Stimulated activated CD8-positive, alpha-beta memory T cell treated with anti-CD3 and anti-CD28 coated beads, Interleukin-7, amount 100 ng/mL, for 1 hour (primary cell): Measurements from ENCODE around the gene FHAD1.

ENCODE experiments used
- DNase-seq, 2 donors: peaks; one replicate each; pipeline ENCODE4 v3.0.0-alpha.2; 2020; ENCODE audit warnings: low read depth in 2 of 2

The FHAD1 gene

GRCh38 chr1:15326691-15327588 is 79.9 kb downstream of the FHAD1 start:
- DNase-seq, result no peak

DNA sequence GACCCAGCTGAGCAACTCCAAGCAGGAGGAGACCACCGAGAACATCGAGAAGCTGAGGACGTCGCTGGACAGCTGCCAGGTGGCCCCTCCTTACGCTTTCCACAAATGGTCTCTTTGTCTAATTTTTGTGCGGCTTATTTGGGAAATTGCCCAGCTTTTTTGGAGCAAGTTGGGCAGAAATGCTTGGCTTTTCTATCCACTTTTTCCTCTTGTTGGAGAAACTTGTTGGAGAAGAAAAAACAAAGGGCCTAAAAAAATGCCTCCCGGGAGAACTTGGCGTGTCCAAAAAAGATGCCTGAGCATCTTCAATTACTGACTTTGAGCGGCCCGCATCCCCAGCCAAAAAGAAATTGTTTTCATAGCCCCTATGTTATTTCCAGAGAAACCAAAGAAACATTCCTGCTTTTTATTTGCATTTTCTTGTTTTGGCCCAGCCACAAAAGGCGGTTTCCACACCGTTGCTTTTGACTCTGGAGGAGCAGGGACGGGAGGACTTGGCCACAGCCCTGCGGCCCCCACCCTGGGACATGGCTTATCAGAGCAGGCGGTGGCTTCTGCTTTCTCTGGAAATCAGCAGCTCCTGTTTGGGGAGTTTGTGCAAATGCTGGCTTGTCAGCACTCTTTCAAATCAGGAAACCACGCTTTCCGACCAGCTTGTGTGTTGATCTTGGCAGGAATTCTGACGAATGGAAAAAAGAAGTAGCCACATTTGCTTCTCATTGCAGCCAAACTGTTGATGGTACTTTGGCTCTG is 81.5 kb downstream of the FHAD1 start:
- DNase-seq, result no peak

DNA sequence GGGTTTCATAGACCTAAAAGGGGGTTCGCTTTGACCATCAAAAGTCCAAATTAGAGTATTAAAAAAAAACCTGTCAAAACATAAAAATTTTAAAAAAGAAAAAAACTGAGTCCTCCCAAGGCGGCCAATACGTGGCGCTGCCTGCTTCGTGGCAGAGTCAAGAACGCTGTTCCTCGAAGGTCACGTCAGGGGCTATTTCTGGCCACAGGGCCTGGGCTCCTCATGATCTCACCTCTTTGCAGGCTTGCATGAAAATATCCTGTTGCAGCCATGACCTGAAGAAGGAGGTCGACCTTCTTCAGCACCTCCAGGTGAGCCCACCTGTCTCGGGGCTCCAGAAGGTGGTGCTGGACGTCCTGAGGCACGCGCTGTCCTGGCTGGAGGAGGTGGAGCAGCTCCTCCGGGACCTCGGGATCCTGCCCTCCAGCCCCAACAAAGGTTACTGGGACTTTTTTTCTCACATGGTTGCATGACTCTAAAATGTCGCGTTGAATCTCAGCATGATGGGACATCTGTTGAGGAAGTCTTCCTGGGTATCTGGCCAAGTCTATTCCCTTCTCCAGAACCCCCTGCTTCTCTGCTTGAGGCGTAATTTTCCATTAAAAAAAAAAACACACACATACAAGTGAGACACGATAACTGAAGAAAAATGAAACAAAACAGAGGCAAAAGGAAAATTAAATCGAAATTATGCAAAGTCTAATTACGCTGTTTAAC is 82.2 kb downstream of the FHAD1 start:
- no peak for DNase-seq

GRCh38 chr1:15330028-15330427 is 83.0 kb downstream of the FHAD1 start:
- DNase-seq, result no peak

DNA sequence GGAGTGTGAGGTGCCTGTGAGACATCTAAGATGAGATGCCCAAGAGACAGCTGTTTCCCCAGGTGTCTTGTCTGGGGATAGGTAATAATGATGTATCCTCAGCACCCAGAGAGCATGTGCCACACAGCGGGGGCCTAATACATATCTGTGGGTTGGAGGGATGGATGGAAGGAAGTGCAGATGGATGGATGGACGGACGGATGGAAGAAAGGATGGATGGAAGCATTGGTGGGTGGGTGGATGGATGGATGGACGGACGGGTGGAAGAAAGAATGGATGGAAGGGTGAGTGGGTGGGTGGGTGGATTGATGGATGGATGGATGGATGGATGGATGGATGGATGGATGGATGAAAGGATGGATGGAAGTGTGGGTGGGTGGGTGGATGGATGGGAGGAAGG is 84.2 kb downstream of the FHAD1 start:
- DNase-seq, result no peak

GRCh38 chr1:15331734-15332133 is 84.7 kb downstream of the FHAD1 start:
- DNase-seq, result no peak

- DNase-seq, result no peak
These were observed 85.5 kb downstream of the FHAD1 start for GRCh38 chr1:15332525-15332924.

DNA sequence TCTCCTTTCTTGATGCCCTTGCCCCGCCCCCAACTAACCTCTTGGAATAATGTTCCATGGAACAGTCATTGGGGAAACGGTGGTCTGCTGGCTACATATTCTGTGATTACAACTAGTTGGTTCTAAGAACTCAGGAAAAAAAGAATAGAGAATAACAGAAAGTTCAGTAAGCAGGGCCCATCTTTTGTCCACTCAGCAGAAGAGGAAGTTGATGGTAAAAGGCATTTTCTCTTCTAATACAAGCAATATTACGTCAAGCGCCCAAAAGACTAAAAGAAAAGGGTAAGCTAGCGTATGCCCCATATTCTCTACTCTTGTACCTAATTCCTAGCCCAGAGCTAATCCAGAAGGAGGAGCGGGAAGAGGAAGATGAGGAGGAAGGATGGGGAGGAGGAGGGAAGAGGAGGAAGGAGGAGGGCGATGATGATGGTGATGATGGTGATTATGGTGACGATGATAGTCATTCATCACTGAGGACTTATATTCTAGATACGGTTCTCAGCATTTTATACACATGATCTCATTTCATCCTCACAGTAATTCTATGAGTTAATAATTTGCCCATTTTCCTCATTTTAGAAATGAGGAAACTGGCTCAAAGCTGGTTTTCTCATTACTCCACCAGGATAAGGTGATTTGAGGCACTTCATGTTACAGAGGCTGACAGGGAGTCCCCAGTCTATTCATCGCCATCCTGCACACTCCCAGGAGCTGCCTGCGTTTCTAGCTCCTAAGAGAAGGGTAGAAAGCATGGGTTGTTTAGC is 86.1 kb downstream of the FHAD1 start:
- DNase-seq, result no peak

GRCh38 chr1:15334995-15335394 is 88.0 kb downstream of the FHAD1 start:
- DNase-seq, result no peak

DNA sequence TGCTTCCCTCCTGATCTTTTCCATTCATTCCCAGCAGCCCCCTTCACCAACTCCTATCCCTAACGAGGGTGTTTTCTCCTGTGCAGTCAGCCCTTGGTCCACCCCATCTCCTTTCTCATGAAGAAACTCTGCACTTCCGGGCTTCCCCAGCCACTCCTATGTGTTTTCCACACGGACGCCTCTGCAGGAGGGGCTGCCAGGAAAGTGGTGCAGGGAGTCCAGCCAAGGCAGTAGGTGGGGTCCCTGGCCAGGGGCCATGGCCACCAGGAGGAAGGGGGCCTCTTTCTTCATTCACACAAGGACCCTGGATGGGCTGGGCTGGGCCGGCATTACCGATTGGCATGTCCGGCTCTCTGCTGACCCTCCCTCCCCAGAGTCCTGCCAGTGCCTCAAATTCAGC is 89.8 kb downstream of the FHAD1 start:
- DNase-seq, result no peak

- DNase-seq, result no peak
These were observed 90.8 kb downstream of the FHAD1 start for GRCh38 chr1:15337656-15338402.

DNA sequence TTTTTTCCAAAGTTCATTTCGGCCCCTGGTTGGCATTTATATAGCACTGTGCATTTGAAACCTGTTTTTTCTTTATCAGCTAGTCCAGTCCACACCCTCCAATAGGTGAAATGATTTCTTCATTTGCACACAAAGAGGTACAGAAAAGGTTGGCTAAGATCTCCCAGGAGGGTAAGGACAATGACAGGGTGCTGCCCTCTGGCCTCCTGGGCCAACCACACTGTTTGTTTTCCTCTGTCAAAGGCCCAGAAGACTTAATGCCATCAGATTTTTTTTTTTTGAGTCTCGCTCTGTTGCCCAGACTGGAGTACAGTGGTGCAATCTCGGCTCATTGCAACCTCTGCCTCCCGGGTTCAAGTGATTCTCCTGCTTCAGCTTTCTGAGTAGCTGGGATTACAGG is 92.5 kb downstream of the FHAD1 start:
- no peak for DNase-seq

DNA sequence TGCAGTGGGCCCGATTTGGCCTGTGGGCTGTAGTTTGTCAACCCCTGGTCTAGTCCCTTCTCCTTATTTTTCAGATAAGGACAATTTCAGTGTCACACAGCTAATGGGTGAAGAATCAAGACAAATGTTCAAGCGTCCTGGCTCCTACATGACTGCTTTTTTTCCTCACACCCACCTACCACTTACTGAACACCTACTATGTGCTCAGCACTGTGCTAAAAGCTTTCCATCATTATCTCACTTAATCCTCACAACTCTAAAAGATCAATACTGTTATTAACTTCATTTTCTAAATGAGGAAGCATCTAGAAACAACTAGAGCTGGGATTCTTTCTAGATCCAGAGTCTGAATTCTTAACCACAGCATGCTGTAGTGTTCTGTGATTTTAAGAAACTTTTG is 94.2 kb downstream of the FHAD1 start:
- DNase-seq, result no peak

- no peak for DNase-seq
These were observed 94.8 kb downstream of the FHAD1 start for GRCh38 chr1:15341634-15342407.

GRCh38 chr1:15342408-15342967 is 95.5 kb downstream of the FHAD1 start:
- no peak for DNase-seq

- DNase-seq, result no peak
These were observed 96.1 kb downstream of the FHAD1 start for GRCh38 chr1:15343099-15343498.

- DNase-seq, result no peak
These were observed 96.7 kb downstream of the FHAD1 start for GRCh38 chr1:15343729-15344128.

- no peak for DNase-seq
These were observed 97.4 kb downstream of the FHAD1 start for GRCh38 chr1:15344380-15344779.

GRCh38 chr1:15344800-15345704 is 98.0 kb downstream of the FHAD1 start:
- DNase-seq, result no peak
